SJCRH30 (cell line): Measurements from ENCODE around the gene ZNF683. TPM values are rescaled to one million over a fixed set of nuclear protein-coding genes. Genes with fewer than 3 reads are reported as not detected.

Experiments
- DNase-seq, 2 experiments: peaks; one replicate each; pipeline ENCODE4 v3.0.0-alpha.2; 2015 to 2020
- H3K27ac ChIP-seq: fragments of 250-450 bp; sonication (Bioruptor Pico); 2 replicates; pipeline ENCODE4 v1.5.1; 2020; ENCODE audit warnings: mild to moderate bottlenecking, moderate library complexity
- H3K27me3 ChIP-seq: fragments of 250-450 bp; sonication (Bioruptor Pico); 2 replicates; pipeline ENCODE4 v1.5.1; 2020; ENCODE audit warnings: mild to moderate bottlenecking, moderate library complexity
- H3K36me3 ChIP-seq: fragments of 250-450 bp; sonication (Bioruptor Pico); 2 replicates; pipeline ENCODE4 v1.5.1; 2020; ENCODE audit warnings: mild to moderate bottlenecking, moderate library complexity
- H3K4me1 ChIP-seq: fragments of 250-450 bp; sonication (Bioruptor Pico); 2 replicates; pipeline ENCODE4 v1.5.1; 2020; ENCODE audit warnings: mild to moderate bottlenecking, moderate library complexity
- H3K4me3 ChIP-seq: fragments of 250-450 bp; sonication (Bioruptor Pico); 2 replicates; pipeline ENCODE4 v1.5.1; 2020; ENCODE audit warnings: mild to moderate bottlenecking, moderate library complexity
- H3K9me3 ChIP-seq: fragments of 250-450 bp; sonication (Bioruptor Pico); replicated peaks from 2 replicates; pipeline ENCODE4 v1.5.1; 2020; ENCODE audit warnings: mild to moderate bottlenecking, moderate library complexity
- total RNA-seq: library from RNA; depleted of rRNA; stranded (reverse); fragments of >200 nt; shearing (Covaris generic); gene quantifications from 2 replicates; pipeline ENCODE4 v1.2.3, GENCODE V29; 2014

The ZNF683 gene
- total RNA-seq, 1 experiment from 2014 or later = not detected

- no peak for DNase-seq
- H3K4me3 ChIP-seq = no peak overlapping the region
- H3K27me3 ChIP-seq = peaks cover 5% of the 10 kb centered on the region; the same call in 1 of the 2 replicates
Observed at GRCh38 chr1:26373281-26373680, 731 bp upstream of the ZNF683 start.

GRCh38 chr1:26372039-26372438, 511 bp downstream of the ZNF683 start:
- peaks cover 7% of the 10 kb centered on the region; the same call in 1 of the 2 replicates for H3K27me3 ChIP-seq
- H3K9me3 ChIP-seq = peaks cover 6% of the 10 kb centered on the region; the same call in 1 of the 2 replicates
- H3K36me3 ChIP-seq = no peaks in the 10 kb centered on the region
- no peaks in the 10 kb centered on the region for H3K4me1 ChIP-seq
- H3K27ac ChIP-seq = no peak overlapping the region
- no peak overlapping the region for H3K4me3 ChIP-seq
- no peak for DNase-seq

More at GRCh38 chr1:26373281-26373680, 731 bp upstream of the ZNF683 start:
- Histone ChIP-seq H3K36me3 (no peaks in the 10 kb centered on the region), H3K27ac (no peak overlapping the region), H3K9me3 (peaks cover 6% of the 10 kb centered on the region; the same call in 1 of the 2 replicates), H3K4me1 (no peaks in the 10 kb centered on the region)

GRCh38 chr1:26370591-26371382, 1.8 kb downstream of the ZNF683 start:
- Histone ChIP-seq H3K27me3 (peaks cover 7% of the 10 kb centered on the region; the same call in 1 of the 2 replicates), H3K36me3 (no peaks in the 10 kb centered on the region), H3K27ac (no peak overlapping the region), H3K9me3 (no peaks in the 10 kb centered on the region), H3K4me3 (no peak overlapping the region), H3K4me1 (no peaks in the 10 kb centered on the region)
- DNase-seq = no peak

GRCh38 chr1:26368486-26368885, 4.1 kb downstream of the ZNF683 start:
- DNase-seq = no peak
- Histone ChIP-seq H3K27me3 (peaks cover 11% of the 10 kb centered on the region), H3K27ac (no peak overlapping the region), H3K9me3 (no peaks in the 10 kb centered on the region), H3K36me3 (no peaks in the 10 kb centered on the region), H3K4me1 (no peaks in the 10 kb centered on the region), H3K4me3 (no peak overlapping the region)

- H3K9me3 ChIP-seq = no peaks in the 10 kb centered on the region
- H3K27me3 ChIP-seq = peaks cover 14% of the 10 kb centered on the region
- no peak for DNase-seq
- H3K36me3 ChIP-seq = no peaks in the 10 kb centered on the region
- no peaks in the 10 kb centered on the region for H3K4me1 ChIP-seq
- H3K4me3 ChIP-seq = no peak overlapping the region
- no peak overlapping the region for H3K27ac ChIP-seq
Observed at GRCh38 chr1:26368006-26368405, 4.5 kb downstream of the ZNF683 start.

GRCh38 chr1:26367441-26367840, 5.1 kb downstream of the ZNF683 start:
- no peaks in the 10 kb centered on the region for H3K4me1 ChIP-seq
- no peak overlapping the region for H3K27ac ChIP-seq
- H3K4me3 ChIP-seq = no peak overlapping the region
- H3K36me3 ChIP-seq = no peaks in the 10 kb centered on the region
- no peak for DNase-seq
- H3K9me3 ChIP-seq = no peaks in the 10 kb centered on the region
- H3K27me3 ChIP-seq = peaks cover 15% of the 10 kb centered on the region

GRCh38 chr1:26364956-26365355, 7.6 kb downstream of the ZNF683 start:
- Histone ChIP-seq H3K27me3 (peaks cover 18% of the 10 kb centered on the region), H3K9me3 (no peaks in the 10 kb centered on the region), H3K4me3 (no peak overlapping the region), H3K27ac (no peak overlapping the region), H3K36me3 (no peaks in the 10 kb centered on the region), H3K4me1 (no peaks in the 10 kb centered on the region)
- no peak for DNase-seq

GRCh38 chr1:26363549-26364448, 8.8 kb downstream of the ZNF683 start:
- Histone ChIP-seq H3K4me3 (no peak overlapping the region), H3K9me3 (no peaks in the 10 kb centered on the region), H3K4me1 (no peaks in the 10 kb centered on the region), H3K27ac (no peak overlapping the region), H3K27me3 (peaks cover 18% of the 10 kb centered on the region), H3K36me3 (no peaks in the 10 kb centered on the region)
- DNase-seq = peak; percentile 83 to 90

- H3K4me1 ChIP-seq = no peaks in the 10 kb centered on the region
- H3K27me3 ChIP-seq = peaks cover 26% of the 10 kb centered on the region
- H3K9me3 ChIP-seq = no peaks in the 10 kb centered on the region
- no peak for DNase-seq
- no peaks in the 10 kb centered on the region for H3K36me3 ChIP-seq
- no peak overlapping the region for H3K27ac ChIP-seq
- H3K4me3 ChIP-seq = no peak overlapping the region
Observed at GRCh38 chr1:26362331-26362730, 10.2 kb downstream of the ZNF683 start.

GRCh38 chr1:26361605-26362122, 10.9 kb downstream of the ZNF683 start:
- no peaks in the 10 kb centered on the region for H3K4me1 ChIP-seq
- H3K9me3 ChIP-seq = no peaks in the 10 kb centered on the region
- DNase-seq = no peak
- no peaks in the 10 kb centered on the region for H3K36me3 ChIP-seq
- no peak overlapping the region for H3K4me3 ChIP-seq
- H3K27me3 ChIP-seq = peaks cover 28% of the 10 kb centered on the region
- H3K27ac ChIP-seq = no peak overlapping the region

GRCh38 chr1:26360807-26361604, 11.5 kb downstream of the ZNF683 start:
- H3K36me3 ChIP-seq = no peaks in the 10 kb centered on the region
- no peak overlapping the region for H3K27ac ChIP-seq
- H3K27me3 ChIP-seq = peaks cover 33% of the 10 kb centered on the region
- no peaks in the 10 kb centered on the region for H3K9me3 ChIP-seq
- no peaks in the 10 kb centered on the region for H3K4me1 ChIP-seq
- DNase-seq = no peak
- no peak overlapping the region for H3K4me3 ChIP-seq

- H3K27me3 ChIP-seq = peaks cover 36% of the 10 kb centered on the region
- no peak overlapping the region for H3K27ac ChIP-seq
- no peaks in the 10 kb centered on the region for H3K36me3 ChIP-seq
- DNase-seq = no peak
- no peaks in the 10 kb centered on the region for H3K9me3 ChIP-seq
- no peaks in the 10 kb centered on the region for H3K4me1 ChIP-seq
- H3K4me3 ChIP-seq = no peak overlapping the region
Observed at GRCh38 chr1:26359981-26360806, 12.4 kb downstream of the ZNF683 start.

GRCh38 chr1:26358411-26359384, 13.9 kb downstream of the ZNF683 start:
- DNase-seq = no peak
- peaks cover 36% of the 10 kb centered on the region for H3K27me3 ChIP-seq
- no peaks in the 10 kb centered on the region for H3K9me3 ChIP-seq
- H3K27ac ChIP-seq = no peak overlapping the region
- no peaks in the 10 kb centered on the region for H3K4me1 ChIP-seq
- no peak overlapping the region for H3K4me3 ChIP-seq
- no peaks in the 10 kb centered on the region for H3K36me3 ChIP-seq
